NOMO-1 (cell line): Measurements from ENCODE around the gene CNGA3.

Source experiments
- DNase-seq, 2 experiments: peaks; one replicate each; lab custom pipeline; 2025; ENCODE audit not compliant: unreplicated experiment in 2 of 2; lab: John Stamatoyannopoulos, UW

CNGA3 gene

DNA sequence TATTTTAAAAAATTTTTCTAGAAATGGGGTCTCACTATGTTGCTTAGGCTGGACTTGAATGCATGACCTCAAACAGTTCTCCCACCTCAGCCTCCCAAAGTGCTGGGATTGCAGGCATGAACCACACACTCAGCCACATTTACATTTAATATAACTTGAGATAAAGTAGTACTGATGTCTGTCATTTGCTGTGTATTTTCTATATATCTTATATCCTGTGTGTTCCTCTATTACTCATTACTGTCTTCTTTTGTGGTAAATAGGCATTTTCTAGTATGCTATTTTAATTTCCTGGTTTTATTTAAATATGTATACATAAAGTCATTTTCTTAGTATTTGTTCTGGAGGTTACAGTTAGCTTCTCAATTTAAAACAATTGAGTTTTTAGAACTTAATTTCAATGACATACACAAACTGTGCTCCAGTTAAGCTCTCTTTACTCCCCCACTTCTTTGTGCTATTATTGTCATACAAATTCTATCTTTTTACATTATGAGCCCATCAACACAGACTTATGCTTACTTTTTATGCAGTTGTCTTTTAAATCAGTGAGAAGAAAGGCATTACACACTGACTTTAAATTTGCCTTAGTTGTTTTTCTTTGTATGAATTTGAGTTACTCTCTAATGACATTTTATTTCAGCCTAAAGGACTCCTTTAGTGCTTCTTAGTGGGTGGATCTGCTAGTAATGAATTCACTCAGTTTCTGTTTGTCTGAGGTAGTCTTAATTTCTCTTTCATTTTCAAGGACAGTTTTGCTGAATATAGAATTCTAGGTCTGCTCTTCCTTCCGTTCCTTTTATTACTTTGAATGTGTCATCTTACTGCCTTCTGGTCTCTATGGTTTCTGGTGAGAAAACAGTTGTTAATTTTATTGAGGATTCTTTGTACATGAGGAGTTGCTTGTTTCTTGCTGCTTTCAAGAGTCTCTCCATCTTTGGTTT lies 92.2 kb downstream of the CNGA3 start:
- DNase-seq = no peak

DNA sequence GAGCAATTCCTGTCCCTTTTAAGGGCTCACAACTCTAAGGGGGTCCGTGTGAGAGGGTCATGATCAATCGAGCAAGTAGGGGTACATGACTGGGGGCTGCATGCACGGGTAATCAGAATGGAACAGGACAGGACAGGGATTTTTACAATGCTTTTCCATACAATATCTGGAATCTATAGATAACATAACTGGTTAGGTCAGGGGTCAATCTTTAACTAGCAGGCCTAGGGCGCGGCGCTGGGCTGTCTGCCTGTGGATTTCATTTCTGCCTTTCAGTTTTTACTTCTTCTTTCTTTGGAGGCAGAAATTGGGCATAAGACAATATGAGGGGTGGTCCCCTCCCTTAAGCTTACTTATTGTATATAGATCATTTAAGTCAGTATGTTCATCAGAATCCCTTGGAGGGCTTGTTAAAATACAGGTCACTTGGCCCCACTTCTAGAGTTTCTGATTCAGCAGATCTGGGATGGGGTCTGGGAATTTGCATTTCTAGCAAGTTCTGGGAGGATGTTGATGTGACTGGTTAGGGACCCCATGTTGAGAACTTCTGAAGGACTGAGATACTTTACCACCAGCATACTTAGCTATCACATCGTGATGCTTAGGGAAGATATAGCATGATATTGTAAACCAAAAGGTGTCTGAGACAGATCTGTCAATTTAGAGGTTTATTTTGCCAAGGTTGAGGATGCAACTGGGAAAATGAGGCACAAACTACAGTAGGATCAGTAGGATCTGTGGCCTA lies 95.6 kb downstream of the CNGA3 start:
- DNase-seq = no peak

DNA sequence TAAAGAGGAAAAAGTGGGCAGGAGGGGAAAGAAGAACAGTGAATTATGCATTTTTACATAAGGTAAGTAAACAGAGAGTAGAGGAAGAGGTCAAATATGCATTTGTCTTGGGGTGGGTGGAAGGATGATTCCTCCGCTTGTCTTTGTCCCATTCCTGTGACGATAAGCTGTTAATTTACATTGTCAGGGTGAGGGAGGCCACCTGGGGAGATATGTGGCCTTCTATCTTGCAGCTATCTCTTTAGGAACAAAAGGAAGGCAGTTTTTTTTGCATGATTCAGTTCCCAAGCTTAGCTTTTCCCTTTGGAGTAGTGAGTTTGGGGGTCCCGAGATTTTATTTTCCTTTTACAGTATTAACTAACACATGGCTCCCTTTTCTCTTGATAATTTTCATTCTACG lies 96.2 kb downstream of the CNGA3 start:
- no peak for DNase-seq

- DNase-seq = peak; percentile 52 to 57
These were observed 98.3 kb downstream of the CNGA3 start, which contains the start of gene INPP4A for GRCh38 chr2:98444436-98445176. INPP4A (plus strand) TSS chr2:98444858; CDS start chr2:98520049, 75,191 bp downstream.

DNA sequence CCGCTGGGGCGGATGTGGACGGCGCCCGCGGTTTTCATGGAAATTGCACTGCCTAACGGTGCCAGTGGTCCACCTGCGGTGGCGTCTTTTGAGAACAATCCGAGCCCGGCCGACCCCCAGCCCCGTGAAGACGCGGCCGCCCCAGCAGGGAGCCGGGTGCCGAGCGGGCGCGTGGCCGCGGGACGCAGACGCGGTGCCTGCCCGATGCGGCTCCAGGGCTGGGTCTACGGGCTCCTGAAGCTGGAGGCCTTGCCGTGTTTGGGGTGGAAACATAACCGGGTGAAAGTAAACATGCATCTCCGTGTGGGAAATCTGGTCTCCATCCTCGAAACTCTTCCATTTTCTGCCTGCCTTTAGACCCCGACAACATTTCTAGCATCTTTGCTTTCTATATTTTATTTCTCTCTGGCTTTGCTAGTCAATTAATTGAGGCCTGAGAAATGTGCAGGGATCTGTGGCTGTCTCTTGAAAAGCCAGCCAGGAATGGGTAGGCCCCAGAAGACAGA lies 99.0 kb downstream of the CNGA3 start:
- no peak for DNase-seq

- peak; percentile 15 to 32 for DNase-seq
These were observed 99.7 kb downstream of the CNGA3 start for GRCh38 chr2:98445683-98446581.

DNA sequence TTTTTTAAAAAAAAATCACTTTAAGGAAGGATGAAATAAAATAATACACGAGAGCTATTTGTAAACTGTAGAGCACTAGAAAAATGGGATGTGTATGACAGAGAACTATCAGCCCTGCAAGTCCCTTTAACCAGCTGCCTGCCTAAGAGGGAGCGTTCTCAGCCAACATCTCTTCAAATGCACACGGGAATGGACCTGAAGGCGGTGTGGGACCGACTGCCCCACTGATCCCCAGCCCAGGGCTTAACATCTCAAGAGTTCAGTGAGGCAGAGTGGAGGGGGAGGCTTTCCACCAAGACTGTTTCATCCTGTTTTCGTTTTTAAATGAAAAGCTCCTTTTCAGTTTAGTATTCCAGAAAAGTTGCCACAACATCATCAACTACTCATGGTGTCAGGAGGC lies 100.6 kb downstream of the CNGA3 start:
- DNase-seq = no peak
